Left colon (tissue), 2 donors: Measurements from ENCODE around the gene DEFB124. TPM values are rescaled to one million over a fixed set of nuclear protein-coding genes. Genes with fewer than 3 reads are reported as not detected.
"Not testable (repeated sequence)": the region's sequence is repeated elsewhere in the genome, so short reads cannot be mapped to it uniquely, and the experiment has no call there.

ENCODE experiments used
- ATAC-seq: fragments of 200-7000 bp; cut with Tn5 transposase; one replicate; pipeline ENCODE4 v1.9.1; 2020; ENCODE audit warnings: mild to moderate bottlenecking, moderate library complexity
- DNase-seq, 2 donors: peaks; one replicate each; pipeline ENCODE4 v3.0.0-alpha.2; 2020
- intact Hi-C, 2 donors: fragments of 100-400 bp; cut with DNase I in 1 of 2; cut with micrococcal nuclease in 1 of 2; formaldehyde crosslinking; loops; one replicate each; pipeline versions ENCODE4 v1.11.2 to v1.14.0; 2022; cut with DNase I, micrococcal nuclease
- total RNA-seq, 2 donors: library from RNA; stranded (reverse); fragmentation: NEBNext Ultra II Directional; extraction: Animal tissue kit (Norgen Biotek cat#: 25700); gene quantifications; one replicate each; pipeline ENCODE4 v1.2.1, GENCODE V29; 2021
- donor health status: DM: no; HTN: no; CAD: no.
- donor health status: DM: yes; HTN: yes; CAD: no.

Gene DEFB124
- total RNA-seq, 2 donors from 2014 or later: not detected

GRCh38 chr20:31440012-31440659 is 34.8 kb downstream of the DEFB124 start, which contains the start of gene DEFB123:
Gene DEFB123 (plus strand): TSS chr20:31440632. CDS start chr20:31440699, 67 bp downstream.
- intact Hi-C loops: no loop called here
- DNase-seq (no peak), ATAC-seq (no peak)

GRCh38 chr20:31430568-31431115 is 44.3 kb downstream of the DEFB124 start:
- DNase-seq (no peak), ATAC-seq (no peak)
- intact Hi-C loops: no loop called here

DNA sequence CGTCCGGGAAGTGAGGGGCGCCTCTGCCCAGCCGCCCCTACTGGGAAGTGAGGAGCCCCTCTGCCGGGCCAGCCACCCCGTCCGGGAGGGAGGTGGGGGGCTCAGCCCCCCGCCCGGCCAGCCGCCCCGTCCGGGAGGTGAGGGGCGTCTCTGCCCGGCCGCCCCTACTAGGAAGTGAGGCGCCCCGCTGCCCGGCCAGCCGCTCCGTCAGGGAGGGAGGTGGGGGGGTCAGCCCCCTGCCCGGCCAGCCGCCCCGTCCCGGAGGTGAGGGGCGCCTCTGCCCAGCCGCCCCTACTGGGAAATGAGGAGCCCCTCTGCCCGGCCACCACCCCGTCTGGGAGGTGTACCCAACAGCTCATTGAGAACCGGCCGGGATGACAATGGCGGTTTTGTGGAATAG is 47.4 kb downstream of the DEFB124 start:
- DNase-seq, intact Hi-C loops, ATAC-seq: not testable (repeated sequence)

DNA sequence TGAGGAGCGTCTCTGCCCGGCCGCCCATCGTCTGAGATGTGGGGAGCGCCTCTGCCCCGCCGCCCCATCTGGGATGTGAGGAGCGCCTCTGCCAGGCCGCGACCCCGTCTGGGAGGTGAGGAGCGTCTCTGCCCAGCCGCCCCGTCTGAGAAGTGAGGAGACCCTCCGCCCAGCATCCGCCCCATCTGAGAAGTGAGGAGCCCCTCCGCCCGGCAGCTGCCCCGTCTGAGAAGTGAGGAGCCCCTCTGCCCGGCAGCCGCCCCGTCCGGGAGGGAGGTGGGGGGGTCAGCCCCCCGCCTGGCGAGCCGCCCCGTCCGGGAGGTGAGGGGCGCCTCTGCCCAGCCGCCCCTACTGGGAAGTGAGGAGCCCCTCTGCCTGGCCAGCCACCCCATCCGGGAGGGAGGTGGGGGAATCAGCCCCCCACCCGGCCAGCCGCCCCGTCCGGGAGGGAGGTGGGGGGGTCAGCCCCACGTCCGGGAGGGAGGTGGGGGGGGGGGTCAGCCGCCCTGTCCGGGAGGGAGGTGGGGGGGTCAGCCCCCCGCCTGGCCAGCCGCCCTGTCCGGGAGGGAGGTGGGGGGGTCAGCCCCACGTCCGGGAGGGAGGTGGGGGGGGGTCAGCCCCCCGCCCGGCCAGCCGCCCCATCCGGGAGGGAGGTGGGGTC is 47.9 kb downstream of the DEFB124 start:
- intact Hi-C loops, DNase-seq, ATAC-seq: not testable (repeated sequence)

DNA sequence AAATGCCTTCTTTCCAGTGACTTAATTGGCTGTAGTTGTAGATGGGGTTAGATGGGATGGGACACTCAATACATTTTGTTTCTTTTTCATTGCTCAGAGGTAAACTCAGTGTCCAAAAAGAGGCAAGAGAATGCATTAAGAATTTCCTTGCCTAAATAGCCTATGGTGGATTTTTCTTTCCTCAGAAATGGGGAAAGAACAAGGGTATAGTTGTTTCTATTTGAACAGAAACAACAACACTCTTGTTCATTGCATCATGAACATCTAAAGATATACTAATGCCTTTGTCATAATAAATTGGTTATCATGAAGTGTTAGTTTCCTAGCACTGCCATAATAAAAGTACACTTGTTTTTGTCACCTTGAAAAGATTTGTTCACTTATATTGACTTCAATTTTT is 49.1 kb downstream of the DEFB124 start:
- intact Hi-C loops: no loop called here
- DNase-seq (no peak), ATAC-seq (no peak)

DNA sequence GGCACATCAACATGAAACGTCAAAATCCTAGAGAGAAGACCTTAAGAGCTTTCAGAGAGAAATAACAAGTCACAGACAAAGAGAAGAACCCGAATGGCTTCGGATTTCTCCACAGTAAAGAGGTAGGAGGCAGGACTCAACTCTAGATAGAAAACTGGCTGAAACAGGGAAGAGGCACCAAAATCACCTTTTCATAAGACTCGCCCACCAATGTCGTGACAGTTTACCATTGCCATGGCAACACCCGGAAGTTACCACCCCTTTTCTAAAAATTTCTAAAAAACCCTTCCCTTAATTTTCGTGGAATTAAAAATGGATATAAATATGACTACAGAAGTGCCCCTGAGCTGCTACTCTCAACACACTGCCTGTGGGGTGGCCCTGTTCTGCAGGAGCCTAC is 56.6 kb downstream of the DEFB124 start:
- DNase-seq (no peak), ATAC-seq (no peak)
- intact Hi-C loops: no loop called here

DNA sequence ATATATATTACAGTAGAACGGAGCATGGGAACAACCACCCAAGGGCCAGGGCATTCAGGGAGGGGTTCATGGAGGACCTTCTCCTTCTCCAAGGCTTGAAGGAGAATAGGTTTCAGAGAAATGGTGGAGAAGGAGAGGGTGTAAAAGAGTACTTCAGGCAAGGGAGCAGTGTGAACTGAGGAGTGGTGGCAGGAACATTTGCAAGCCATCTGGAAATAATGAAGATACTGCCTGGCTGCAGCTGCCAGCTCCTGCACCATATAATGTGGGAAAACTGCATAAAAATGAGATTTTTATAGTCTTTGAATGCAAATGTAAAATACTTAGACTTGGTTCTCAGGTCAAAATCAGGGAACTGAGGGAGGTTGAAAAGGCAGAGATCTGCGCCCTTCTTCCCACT is 59.3 kb downstream of the DEFB124 start:
- DNase-seq: no peak
- intact Hi-C loops: no loop called here
- ATAC-seq: no peak

Other genes starting within 250 kb of the DEFB124 start
- gene DEFB115, start 217.5 kb downstream of the DEFB124 start, total RNA-seq: not detected
- gene DEFB116, start 166.5 kb downstream of the DEFB124 start, total RNA-seq: not detected
- gene DEFB118, start 106.5 kb downstream of the DEFB124 start, total RNA-seq: not detected
- not detected for gene DEFB119, start 84.5 kb downstream of the DEFB124 start, total RNA-seq
- gene DEFB121, start 68.9 kb downstream of the DEFB124 start, total RNA-seq: not detected
- not detected for gene DEFB123, start 34.5 kb downstream of the DEFB124 start, total RNA-seq
- gene REM1, start 161 bp upstream of the DEFB124 start, total RNA-seq: under 1 TPM; 0.27 to 0.81 TPM
- gene HM13, start 39.3 kb upstream of the DEFB124 start, total RNA-seq: 100 to 1,000 TPM; 122 to 135 TPM
- 100 to 1,000 TPM; 298 to 363 TPM for gene ID1, start 130.2 kb upstream of the DEFB124 start, total RNA-seq
- gene COX4I2, start 162.8 kb upstream of the DEFB124 start, total RNA-seq: under 1 TPM in 1 of 2 donors, not detected in 1; 0.67 TPM
- 10 to 100 TPM; 84.8 to 89.0 TPM for gene BCL2L1, start 247.7 kb upstream of the DEFB124 start, total RNA-seq